T-helper 22 cell (primary cell): ENCODE results near the gene CHCHD2.
"Not testable (repeated sequence)": the region's sequence is repeated elsewhere in the genome, so short reads cannot be mapped to it uniquely, and the experiment has no call there.

ENCODE experiments used
- DNase-seq: peaks from one replicate; pipeline ENCODE4 v3.0.0-alpha.2; 2020; ENCODE audit warnings: low read depth

Gene CHCHD2, protein sequence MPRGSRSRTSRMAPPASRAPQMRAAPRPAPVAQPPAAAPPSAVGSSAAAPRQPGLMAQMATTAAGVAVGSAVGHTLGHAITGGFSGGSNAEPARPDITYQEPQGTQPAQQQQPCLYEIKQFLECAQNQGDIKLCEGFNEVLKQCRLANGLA

DNA sequence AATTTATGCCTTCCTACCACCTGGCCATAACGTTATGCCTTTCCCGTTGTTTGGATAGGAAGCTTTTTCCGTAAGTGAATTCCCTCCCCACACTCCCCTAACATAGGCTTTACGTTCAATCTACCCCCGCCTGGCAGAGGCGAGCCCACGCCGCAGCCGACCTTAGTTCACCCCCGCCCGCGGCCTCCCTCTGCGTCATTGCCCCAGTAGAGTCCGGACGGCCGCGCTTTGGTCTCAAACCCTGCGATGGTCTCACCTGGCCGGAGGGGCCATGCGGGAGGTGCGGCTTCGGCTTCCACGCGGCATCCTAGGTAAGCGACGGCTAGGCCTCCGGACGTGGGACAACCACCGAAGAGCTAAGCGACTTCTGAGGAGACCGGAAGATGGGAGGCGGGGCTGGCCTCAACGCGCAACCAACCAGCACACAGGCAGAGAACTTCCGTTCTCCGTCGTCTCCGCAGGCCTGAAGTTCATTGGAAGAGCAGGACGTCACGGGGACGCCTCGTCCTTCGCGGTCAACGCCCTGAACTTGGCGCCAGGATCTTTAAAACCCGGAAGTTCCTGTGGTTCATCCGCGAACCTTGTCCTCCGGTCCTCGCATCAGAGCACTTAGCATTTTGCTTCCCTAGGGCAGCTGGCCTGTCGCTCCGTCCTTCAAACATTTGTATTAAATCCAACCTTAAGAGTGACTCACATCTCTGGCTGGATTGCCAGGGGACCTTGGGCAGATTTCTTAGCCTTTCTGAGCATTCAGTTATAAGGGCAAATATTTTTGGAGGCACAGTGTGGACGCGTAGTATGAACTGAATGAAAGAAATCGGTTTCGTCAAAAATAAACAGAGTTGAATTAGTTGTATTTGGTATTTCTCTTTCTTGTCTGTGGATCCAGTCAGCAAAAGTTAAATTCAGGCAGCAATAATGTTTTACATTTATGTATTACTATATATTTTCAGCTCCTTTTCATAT lies at the start of gene CHCHD2:
Gene CHCHD2 (minus strand): TSS at position 369 of the 966 bp plus-strand sequence. CDS start 63 bp downstream, at position 306.
- peak; percentile 92 for DNase-seq

DNA sequence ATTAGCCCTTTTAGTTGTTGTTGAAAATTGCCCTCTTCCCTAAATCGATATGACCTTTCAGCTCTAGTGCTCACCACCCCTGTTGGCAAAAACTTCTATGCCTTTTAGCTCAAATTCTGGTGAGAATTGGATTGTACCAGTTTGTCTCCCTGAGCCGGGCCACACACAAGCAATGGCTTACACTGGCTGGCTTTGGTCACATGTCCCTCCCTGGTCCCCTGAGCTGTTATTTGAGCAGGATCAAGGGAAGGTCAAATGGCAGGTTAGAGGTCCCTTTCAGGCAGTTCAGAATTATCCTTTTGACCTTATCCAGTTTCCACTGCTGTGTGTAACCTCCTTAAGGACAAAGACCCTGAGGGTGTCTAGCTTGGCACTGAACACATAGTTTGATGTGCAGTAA lies 24.8 kb upstream of the CHCHD2 start:
- DNase-seq: not testable (repeated sequence)

DNA sequence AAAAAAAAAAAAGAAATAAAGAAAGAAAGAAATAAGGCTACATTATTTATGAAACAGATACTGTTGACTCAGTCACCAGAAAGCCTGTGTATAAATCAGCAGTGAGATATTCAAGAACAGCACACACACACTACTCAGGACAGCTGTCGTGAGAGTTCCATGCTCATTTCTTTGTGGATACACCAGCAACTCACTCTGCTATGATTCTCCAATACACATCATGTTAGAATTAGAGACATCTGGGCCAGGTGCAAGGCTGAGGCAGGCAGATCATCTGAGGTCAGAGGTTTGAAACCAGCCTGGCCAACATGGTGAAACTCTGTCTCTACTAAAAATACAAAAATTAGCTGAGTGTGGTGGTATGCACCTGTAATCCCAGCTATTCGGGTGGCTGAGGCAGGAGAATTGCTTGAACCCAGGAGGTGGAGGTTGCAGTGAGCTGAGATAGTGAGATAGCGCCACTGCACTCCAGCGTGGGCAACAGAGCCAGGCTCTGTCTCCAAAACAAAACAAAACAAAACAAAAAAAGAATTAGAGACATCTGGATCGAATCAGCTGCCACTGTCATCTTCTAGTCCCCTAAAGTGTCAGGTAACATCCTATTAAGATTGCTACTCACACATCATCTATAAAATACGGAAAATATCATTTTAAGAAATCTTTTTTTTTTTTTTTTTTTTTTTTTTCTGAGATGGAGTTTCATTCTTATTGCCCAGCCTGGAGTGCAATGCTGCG lies 21.1 kb upstream of the CHCHD2 start:
- no peak for DNase-seq

DNA sequence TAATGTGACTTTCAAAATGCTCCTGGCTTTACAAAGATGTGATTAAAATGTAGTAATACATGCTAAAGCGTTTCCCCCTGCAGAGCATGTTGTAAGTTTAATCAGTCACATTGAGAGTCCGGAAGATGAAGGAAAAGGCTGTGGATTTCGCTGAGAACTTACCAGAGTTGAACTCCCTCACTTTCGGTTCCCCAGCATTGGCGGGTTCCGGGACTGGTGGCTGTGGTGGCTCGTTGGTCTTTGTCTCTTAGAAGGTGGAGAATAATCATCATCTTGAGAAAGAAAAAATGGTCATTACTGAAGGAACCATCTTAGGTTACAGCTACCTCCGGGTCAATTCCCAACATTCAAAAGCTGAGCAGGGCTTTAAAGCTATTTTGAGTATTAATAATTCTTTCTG lies 19.6 kb upstream of the CHCHD2 start:
- no peak for DNase-seq

DNA sequence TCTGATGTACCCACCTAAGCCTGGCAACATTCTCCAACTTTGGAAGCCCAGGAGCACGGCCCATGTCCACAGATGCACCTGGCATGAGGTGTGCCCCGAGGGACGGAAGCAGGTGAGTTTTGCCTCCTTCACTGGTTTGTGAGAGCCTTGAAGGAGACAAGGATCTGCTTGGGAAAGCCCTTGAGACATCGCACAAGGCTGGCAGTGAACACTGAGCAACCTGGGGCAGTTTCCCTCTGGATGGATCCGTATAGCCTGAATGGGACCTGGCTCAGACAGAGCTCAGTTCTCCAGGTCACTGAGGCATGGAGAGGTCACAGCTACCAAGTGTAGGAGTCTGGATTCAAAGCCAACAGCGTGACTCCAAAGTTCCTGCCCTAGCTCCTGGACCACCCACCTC lies 18.7 kb upstream of the CHCHD2 start:
- no peak for DNase-seq

DNA sequence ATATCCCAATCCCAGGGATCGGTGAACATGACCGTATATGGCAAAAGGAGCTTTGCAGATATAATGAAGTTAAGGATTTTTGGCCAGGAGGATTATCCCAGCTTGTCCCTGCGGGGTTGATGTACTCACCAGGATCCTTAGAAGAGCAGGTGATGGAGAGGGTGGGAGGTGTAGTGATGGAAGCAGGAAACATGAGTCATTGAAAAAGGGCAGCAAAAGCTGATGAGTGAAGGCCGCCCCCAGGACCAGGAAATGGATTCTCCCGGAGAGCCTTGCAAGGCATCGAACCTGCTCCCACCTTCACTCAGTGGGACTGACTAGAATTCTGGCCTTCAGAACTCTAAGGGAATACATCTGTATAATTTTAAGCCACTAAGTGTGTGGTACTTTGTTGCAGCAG lies 15.2 kb upstream of the CHCHD2 start:
- no peak for DNase-seq

DNA sequence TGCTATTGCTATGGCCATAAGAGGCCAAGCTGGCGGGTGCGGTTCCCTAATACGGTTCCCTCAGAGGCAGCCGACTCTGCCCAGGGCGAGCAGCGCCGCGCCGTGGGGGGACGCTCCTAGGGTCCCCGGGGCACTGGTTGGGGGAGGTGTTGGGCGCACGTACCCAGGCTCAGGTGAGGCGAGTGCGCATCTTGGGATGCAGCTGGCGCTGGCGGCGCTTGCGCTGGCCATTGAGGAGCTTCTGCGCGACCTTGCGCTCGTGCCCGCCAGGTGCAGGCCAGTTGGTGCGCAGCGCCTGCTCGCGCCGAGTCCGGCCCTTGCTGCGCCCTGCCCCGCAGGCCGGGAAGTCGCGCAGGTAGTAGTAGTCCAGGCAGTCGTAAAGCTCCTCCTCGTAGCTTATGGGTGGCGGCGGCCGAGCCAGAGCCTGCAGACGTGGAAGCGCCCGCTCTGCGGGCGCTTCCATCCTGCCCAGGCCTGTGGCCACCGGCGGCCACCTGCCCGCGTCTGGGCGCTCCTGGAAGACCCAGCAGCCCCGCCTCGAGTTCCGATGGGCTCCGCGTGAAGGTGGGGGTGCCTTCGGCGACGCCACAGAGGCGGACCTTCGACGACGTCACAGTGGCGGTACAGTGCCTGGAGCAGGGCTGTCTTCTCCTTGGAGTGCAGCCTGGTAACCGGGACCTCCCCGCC lies 9.7 kb upstream of the CHCHD2 start, which contains the start of gene NUPR2:
Gene NUPR2 (minus strand): TSS at position 566 of the 687 bp plus-strand sequence. CDS start 103 bp downstream, at position 463.
- DNase-seq: no peak

DNA sequence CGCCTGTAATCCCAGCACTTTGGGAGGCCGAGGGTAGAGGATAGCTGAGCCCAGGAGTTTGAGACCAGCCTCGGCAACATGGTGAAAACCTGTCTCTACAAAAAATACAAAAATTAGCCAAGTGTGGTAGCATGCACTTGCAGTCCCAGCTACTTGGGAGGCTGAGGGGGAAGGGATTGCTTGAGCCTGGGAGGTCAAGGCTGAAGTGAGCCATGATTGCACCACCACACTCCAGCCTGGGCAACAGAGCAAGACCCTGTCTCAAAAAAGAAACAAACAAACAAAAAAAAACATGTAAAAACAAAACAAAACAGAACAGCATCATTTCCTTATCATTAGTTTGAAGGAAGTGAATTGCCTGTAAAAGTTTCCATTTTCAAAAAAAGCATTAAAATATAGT lies 6.0 kb upstream of the CHCHD2 start:
- not testable (repeated sequence) for DNase-seq

DNA sequence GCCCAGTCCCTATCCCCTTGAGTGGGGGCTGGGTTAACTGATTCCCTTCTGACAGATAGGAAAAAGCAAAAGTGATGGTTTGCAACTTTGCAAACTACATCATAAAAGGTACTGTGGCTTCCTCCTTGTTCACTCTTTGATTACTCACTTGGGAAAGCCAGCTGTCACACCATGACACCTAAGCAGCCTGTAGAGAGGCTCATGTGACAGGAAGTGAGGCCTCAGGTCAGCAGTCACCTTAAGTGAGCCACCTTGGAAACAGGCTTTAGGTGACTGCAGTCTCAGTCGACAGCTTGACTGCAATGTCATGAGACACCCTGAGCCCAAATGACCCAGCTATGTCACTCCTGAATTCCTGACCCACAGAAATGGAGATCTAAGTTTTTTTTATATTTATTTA lies 4.3 kb upstream of the CHCHD2 start:
- DNase-seq: no peak

DNA sequence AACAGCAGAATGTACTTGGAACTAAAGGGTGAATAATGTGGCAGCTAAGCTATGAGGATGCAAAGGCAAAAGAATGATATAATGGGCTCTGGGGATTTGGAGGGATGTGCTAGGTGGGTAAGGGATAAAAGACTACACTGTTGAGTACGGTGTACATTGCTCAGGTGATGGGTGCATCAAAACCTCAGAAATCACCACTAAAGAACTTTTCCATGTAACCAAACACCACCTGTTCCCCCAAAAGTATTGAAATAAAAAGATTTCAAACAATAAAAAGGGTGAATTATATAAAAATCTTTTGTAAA lies 1.6 kb upstream of the CHCHD2 start:
- no peak for DNase-seq

DNA sequence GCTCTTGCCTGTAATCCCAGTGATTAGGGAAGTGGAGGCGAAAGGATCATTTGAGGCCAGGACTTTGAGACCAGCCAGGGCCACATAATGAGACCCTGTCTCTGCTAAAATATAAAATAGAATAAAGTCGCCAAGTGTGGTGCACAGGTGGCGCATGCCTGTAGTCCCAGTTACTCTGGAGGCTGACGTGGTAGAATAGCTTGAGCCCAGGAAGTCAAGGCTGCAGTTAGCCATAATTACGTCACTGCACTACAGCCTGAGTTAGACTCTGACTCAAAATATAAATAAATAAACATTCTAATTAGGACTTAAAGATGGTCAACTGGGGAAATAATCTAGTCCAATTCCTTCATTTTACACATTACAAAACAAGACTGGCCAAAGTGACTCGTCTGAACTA lies 768 bp downstream of the CHCHD2 start:
- peak; percentile 6 for DNase-seq

DNA sequence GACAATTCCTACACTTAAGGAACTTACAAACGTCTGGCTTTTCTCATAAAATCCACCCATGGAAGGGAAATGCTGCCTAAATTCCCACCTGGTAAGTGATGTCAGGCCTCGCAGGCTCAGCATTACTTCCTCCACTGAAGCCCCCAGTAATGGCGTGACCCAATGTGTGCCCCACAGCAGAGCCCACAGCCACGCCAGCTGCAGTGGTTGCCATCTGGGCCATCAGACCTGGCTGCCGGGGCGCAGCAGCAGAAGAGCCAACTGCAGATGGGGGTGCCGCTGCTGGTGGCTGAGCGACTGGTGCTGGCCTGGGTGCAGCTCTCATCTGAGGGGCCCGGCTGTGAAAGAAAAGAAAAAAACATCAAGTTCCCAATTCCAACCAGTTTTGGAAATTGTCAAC lies 2.1 kb downstream of the CHCHD2 start:
- DNase-seq: not testable (repeated sequence)

DNA sequence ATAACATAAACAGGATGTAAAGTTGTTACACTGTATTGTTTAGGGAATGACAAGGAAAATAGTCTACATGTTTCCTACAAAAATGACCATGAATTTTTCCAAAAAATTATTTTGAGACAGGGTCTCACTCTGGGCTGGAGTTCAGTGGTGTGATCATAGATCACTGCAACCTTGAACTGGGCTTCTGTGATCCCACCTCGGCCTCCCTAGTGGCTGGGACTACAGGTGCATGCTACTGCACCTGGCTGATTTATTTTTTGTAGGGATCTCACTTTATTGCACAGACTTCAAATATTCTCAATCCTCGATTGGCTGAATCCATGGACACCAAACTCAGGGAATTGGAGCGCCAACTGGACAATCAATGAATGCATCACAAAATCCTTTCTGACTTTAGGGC lies 6.6 kb downstream of the CHCHD2 start:
- DNase-seq: no peak

DNA sequence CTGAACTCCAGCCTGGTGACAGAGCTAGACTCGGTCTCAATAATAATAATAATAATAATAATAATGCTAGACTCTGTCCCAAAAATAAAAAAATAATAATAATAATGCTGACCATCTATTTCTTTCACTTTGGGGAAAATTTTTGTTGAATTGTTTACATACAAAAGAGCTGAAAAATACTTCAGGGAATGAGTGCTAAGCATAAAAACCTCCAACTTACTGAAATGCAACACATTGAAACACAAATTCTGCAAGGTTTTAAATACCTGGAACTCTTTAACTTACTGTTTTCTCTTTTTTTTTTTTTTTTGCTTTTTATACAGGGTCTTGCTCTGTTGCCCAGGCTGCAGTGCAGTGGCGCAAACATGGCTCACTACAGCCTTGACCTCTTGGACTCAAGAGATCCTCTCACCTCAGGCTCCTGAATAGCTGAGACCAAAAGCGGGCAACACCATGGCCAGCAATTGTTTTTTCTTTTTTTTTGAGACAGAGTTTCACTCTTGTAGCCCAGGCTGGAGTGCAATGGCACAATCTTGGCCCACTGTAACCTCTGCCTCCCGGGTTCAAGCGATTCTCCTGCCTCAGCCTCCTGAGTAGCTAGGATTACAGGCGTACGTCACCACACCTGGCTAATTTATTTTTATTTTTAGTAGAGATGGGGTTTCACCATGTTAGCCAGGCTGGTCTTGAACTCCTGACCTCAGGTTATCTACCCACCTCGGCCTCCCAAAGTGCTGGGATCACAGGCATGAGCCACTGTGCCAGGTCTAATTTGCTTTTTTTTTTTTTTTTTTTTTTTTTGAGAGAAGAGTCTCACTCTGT lies 7.9 kb downstream of the CHCHD2 start:
- not testable (repeated sequence) for DNase-seq

DNA sequence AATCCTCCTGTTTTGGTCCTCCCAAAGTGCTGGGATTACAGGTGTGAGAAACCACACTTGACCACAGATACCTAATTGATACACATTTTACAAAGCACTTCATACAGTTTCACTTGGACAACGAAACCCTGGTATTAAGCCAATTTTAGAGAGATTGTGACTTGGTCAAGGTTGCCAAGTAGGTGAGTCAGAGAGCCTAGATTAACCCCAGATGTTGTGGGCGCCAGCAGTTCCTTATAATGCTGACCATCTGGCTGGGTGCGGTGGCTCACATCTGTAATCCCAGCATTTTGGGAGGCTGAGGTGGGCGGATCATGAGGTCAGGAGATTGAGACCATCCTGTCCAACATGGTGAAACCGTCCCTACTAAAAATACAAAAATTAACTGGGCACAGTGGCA lies 8.6 kb downstream of the CHCHD2 start:
- no peak for DNase-seq

DNA sequence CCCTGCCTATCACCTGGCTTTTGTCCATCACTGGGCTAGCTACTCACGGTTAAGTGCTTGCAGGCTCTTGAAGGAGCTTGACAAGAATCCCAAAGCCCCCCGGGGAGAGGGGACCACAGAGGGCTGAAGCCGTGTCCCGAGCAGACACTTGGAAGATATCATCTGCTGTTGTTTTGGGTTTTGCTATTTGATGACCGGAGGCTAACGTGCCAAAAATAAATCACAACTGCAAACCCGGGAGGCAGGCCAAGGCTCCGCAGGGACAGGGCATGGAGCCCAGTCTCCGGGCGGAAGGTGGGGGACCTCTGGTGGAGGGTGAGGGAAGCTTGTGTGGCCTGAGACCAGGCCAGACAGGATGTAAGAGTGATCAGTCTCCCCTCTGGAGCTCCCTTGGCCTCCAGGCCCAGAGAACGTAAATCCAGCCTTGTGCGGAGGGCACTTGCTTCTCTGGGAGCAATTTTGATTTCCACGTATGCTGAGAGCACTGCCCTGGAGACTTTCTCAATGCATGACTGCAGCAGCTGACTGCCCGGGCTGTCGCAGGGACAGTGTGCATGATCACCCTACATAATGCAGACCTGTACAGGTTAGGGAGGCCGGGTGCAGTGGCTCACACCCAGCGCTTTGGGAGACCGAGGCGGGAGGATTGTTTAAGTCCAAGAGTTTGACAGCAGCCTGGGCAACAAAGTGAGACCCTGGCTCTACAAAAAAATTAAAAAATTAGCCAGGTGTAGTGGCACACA lies 13.3 kb downstream of the CHCHD2 start, which contains the start of gene PHKG1:
Gene PHKG1 (minus strand): TSS at position 164 of the 743 bp plus-strand sequence. CDS start 4,011 bp downstream, outside the sequence.
- DNase-seq: no peak

DNA sequence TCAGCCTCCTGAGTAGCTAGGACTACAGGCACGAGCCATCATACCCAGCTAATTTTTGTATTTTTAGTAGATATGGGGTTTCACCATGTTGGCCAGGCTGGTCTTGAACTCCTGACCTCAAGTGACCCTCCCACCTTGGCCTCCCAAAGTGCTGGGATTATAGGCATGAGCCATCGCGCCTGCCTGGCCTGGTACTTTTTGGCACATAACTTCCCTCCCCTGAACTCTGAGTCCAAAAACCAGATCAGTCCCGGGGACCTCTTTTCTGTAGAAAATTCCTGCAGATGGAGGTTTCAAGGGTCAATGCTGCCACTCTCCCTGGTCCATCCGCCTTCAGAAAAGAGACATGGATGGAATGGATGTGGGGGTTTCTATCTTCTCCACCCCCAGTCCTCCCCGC lies 13.9 kb downstream of the CHCHD2 start:
- DNase-seq: not testable (repeated sequence)

DNA sequence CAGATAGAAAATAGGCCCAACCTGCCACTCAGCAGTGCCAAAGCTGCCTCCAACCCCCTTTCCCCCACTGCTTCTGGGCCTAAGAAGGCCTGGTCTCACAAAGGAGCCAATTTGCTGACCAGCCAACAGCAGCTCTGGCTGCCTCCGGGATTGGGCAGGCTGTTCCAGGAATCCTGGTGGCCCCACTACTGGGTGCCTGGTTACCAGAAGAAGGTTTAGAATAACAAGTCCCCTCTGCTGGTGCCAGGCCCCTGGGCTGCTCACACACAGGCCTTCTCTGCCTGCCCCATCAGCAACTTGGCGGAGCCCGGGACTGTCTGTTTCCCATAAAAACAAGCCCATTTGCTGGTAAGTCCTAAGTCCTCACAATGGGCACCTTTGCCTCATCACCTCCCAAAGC lies 14.7 kb downstream of the CHCHD2 start:
- DNase-seq: no peak

DNA sequence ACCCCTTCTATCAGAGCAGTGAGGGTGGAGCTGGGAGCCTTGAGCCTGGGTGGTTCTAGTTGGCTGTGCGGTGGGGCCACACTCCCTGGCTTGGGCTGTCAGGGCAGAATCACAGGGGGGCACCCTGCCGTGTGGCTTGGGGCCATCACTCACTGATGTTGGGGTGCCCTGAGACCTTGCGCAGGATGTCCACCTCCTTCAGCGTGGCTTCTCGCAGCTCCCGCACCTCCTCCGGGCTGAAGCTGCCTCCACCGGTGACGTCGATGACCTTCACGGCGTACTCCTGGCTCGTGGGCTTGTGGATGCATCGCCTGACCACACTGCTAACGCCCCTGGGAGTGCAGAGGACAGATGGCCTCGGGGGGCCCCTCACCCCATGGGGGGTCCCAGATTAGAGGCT lies 18.8 kb downstream of the CHCHD2 start:
- DNase-seq: no peak

DNA sequence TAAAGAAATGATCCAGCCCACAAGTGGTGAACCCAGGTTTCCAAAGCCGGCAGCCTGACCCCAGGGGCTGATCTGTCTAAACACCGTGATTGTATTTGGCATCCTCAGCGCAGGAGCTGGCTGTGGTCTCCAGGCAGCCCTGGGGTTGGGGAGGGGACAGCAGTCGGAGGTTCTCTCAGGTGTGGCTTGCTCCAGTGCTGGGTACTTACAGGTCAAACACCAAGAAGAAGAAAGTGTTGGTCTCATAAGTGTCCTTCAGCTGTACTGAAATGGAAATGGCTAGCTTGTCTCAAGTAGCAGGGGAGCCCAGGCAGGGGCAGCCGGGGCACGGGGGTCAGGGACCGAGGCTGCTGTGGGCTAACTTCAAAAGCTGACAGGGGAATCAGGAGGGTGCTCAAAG lies 19.5 kb downstream of the CHCHD2 start:
- DNase-seq: no peak
